HG02870 (cell line): Measurements from ENCODE around the gene IL19.
"Not testable (repeated sequence)": the region's sequence is repeated elsewhere in the genome, so short reads cannot be mapped to it uniquely, and the experiment has no call there.

Source experiments
- ATAC-seq: cut with Tn5 transposase; IDR thresholded peaks from one replicate; pipeline ENCODE4 v1.9.1; 2021; ENCODE audit warnings: mild to moderate bottlenecking, moderate library complexity; ENCODE audit not compliant: unreplicated experiment

Gene IL19

DNA sequence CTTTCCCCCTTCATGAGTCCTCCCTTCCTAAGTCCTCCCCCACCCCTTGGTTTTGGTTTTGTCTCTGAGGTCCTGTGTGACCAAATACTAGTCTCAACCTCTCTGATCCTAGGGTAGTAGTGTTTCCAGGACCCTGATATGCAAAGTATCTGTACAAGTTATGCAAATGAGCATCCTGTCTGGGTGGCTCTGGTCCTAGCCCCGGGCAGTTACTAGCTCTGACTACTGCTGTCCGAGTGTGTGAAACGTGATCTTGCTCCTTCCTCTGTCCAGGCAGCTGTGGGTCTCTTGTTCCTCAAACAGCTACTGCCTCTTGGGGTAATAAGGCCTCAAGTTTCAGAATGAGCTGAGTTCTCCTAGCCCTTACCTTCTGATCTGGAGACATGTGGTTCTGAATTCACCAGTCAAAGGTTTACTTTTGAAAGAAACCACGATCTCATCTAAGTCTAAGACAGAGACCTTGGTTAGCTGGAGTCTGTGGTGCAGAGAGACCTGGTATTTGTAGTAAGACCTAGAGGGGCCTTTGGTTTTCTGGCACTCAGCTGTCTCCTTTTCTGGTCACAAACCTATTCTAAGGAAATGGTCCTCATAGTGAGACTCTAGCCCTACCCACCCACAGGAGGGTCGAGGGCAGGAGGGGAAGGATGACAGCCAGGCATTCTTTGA, 31.0 kb upstream of the IL19 start:
- ATAC-seq = peak; percentile 81

GRCh38 chr1:206741142-206741701, 29.4 kb upstream of the IL19 start:
- ATAC-seq = no peak

DNA sequence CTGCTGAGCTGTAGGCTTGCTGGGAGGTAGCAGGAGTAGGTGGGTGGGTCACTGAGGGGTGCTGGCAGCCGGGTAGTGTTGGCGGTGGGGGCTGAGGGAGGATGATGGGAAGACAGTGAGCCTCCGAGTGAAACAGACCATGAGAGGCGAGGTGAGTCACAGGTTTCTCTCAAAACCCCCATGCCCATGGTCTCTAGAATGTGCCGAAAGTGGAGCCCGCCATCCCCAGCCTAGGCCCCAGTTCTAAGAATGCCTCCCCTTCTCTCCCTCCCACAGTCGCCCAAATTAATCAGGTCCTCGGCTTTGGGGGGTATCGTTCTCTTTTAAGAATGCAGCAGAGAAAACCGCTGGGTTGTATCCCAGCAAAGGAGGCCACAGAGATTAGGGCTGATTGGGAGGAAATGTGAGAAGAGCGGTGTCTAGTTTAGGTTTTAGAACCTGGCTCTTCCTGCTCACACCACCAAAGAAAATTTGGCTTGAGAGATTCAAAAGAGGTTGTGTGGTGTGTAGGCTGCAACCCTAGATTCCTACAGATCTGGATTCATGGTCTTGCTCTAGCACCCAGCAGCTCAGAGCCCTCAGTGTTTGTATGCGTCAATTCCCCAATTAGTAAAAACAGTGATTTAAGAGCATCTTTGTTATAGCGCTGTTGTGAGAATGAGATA, 27.7 kb upstream of the IL19 start:
- ATAC-seq = no peak

- ATAC-seq = no peak
Measured at GRCh38 chr1:206744683-206745082, 25.9 kb upstream of the IL19 start.

- no peak for ATAC-seq
Measured at GRCh38 chr1:206745301-206745700, 25.3 kb upstream of the IL19 start.

- no peak for ATAC-seq
Measured at GRCh38 chr1:206748348-206749030, 22.1 kb upstream of the IL19 start.

DNA sequence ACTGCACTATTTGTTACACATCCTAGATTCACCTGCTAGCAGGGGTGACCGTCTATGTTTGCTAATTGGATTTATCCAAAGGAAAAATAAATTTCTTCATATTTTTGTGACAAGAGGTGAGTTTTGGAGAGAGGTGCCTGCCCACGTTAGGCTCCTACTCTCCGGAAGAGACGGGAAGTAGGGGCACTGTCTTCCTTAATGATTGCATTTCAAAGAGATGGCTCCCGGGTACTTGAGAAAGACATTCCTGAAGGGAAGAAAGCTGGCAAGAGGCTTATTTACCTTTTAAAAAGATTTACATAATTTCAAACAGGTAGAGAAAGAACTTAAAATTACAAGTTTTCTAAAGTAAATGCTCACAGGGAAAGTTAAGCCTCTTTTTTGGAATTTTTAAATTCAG, 18.7 kb upstream of the IL19 start:
- no peak for ATAC-seq

GRCh38 chr1:206752481-206752880, 18.1 kb upstream of the IL19 start:
- no peak for ATAC-seq

DNA sequence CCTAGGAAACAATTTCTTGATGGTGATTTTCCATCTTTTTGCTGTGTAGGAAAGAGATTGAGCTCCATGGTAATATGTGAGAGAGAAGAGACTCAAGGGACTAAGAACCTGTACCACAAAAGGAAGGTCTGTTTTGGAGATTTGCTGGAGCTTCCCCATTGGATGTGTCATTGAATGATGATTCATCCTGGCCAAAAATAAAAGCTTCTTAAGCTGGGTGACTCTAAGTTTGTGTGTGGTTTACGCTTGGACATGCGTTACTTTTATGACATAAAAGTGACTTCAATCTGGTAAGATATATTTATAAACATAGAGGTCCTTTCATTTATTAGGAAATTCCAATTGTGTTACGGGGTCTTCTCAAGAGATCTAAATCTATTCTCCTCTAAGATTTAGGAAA, 17.4 kb upstream of the IL19 start:
- no peak for ATAC-seq

- no peak for ATAC-seq
Measured at GRCh38 chr1:206754011-206754410, 16.6 kb upstream of the IL19 start.

DNA sequence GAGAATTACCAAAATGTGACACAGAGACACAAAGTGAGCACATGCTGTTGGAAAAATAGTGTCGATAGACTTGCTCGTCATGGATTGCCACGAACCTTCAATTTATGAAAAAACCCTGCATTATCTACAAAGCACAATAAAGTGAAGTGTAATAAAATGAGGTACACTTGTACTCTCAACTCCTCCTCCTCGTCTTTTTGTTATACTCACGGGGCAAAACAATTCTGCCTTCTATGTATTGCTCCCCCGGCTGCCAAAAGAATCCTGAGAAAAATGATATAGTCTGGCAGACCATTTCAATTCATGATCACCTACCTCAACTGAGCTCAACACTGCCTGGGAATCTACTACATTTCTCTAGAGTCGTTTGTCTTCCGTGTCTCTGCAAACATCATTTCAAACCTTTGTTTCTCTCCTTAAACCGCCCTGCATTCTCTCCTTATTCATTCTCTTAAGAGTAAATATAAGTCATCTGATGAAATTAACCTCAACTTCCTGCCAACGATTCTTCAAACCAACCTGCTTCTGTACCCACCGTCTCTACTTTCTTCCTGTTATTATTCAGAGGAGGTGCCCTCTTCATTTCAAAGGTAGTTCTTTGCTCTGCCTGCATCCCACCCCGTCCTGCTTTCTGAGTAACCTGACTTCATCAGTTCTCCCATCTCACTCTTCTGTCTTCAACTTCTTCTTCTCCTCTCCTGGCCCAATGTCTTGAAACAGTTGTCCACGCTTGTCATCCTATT, 12.9 kb upstream of the IL19 start:
- no peak for ATAC-seq

DNA sequence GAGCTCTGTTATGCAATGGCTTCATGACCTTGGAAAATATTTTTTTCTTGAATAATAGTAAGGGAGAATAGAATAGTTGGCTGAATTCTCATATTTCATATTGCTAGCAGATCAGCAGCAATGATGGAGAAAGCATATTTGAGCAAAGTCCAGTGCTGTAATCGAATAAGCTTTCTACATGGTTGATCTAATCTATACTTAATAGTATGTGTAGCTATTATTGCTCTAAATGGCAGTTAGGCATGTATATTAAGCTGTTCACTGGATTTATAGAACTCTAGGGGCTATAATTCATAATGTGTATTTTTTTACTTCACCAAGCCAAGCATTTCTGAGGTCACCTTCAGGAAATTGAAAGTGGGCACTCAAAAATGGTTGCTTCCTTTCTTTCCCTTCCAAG, 10.0 kb upstream of the IL19 start:
- no peak for ATAC-seq

GRCh38 chr1:206761159-206761768, 9.3 kb upstream of the IL19 start:
- no peak for ATAC-seq

DNA sequence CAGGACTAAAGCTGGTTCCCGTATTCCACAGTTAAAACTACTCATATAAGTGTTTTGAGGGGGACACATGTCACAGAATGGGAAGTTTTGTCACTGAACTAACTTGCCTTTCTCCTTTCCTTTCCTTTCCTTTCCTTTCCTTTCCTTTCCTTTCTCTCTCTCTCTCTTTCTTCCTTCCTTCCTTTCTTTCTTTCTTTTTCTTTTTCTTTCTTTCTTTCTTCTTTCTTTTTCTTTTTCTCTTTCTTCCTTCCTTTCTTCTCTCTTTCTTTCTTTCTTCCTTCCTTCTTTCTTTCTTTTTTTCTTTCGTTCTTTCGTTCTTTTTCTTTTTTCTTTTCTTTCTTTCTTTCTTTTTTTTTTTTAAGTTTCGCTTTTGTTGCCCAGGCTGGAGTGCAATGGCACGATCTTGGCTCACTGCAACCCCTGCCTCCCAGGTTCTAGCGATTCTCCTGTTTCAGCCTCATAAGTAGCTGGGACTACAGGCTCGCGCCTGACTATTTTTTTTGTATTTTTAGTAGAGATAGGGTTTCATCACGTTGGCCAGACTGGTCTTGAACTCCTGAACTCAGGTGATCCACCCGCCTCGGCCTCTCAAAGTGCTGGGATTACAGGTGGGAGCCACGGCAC, 7.7 kb upstream of the IL19 start:
- not testable (repeated sequence) for ATAC-seq

GRCh38 chr1:206765771-206766170, 4.8 kb upstream of the IL19 start:
- not testable (repeated sequence) for ATAC-seq

- peak; percentile 49 for ATAC-seq
Measured at GRCh38 chr1:206766251-206766856, 4.2 kb upstream of the IL19 start.

- ATAC-seq = no peak
Measured at GRCh38 chr1:206768472-206769303, 1.9 kb upstream of the IL19 start.

DNA sequence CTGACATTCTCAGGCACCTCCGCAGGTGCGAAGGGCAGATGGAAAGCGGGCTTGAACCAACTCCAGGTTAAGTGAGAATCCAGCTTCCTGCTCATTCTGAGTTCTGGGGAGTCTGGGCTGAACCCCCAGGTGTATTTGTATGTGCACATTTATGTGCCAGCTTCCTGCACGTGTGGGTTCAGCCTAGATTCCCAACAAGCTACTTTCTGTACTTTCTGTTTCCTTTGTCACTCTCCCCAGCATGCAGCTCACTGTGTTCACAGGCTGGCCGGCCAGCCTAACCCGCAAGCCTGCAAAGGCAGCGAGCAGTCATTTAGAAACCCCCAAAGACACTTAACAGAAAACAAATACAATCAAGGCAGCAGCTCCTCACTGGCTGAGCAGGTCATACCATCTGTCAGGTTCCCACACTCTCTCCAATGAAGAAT, 1.3 kb upstream of the IL19 start:
- peak; percentile 56 for ATAC-seq

- ATAC-seq = no peak
Measured at GRCh38 chr1:206771338-206771692, 742 bp downstream of the IL19 start.
